Left renal cortex interstitium (tissue), 4 donors: ENCODE measurements around the gene DSC3. TPM values are rescaled to one million over a fixed set of nuclear protein-coding genes. Genes with fewer than 3 reads are reported as not detected.
"Not testable (repeated sequence)": the region's sequence is repeated elsewhere in the genome, so short reads cannot be mapped to it uniquely, and the experiment has no call there.

Experiments
- DNase-seq, 4 donors: peaks; one replicate each; pipeline ENCODE4 v3.0.0-alpha.2; 2013; ENCODE audit warnings: low read depth in 4 of 4, low spot score in 2 of 4, missing footprints in 1 of 4
- polyA plus RNA-seq, 4 donors: library from polyadenylated mRNA; unstranded; fragments of 120-200 nt; gene quantifications; one replicate each; pipeline ENCODE4 v1.2.1, GENCODE V29; 2013; ENCODE audit not compliant: insufficient read length in 4 of 4

The DSC3 gene
- polyA plus RNA-seq, 4 donors: 1.4 to 3.6 (median 2.5) TPM

DNA sequence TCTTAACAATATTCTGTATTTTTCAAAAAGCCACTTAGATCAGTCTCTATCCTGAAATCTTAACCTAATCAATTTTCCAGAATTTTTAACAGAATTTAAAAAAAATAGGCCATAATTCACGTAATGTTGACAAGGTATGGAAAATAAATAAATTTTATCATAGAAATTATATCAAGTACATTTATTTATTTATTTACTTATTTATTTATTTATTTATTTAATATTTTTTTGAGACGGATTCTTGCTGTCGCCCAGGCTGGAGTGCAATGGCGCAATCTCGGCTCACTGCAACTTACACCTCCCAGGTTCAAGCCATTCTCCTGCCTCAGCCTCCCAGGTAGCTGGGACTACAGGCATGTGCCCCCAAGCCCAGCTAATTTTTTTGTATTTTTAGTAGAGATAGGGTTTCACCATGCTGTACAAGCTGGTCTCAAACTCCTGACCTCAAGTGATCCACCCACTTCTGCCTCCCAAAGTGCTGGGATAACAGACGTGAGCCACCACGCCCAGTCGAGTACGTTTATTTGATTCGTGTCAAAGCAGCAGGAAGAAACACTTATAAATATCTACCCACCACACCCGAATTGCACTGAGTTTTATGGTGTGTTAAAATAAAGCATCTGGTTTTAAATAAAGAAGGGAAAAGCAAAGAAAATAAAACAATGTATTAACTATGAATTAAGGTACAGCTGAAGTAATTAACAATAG is 60.1 kb downstream of the DSC3 start:
- DNase-seq: no peak

GRCh38 chr18:30978091-30978490 is 64.5 kb downstream of the DSC3 start:
- DNase-seq: not testable (repeated sequence)

DNA sequence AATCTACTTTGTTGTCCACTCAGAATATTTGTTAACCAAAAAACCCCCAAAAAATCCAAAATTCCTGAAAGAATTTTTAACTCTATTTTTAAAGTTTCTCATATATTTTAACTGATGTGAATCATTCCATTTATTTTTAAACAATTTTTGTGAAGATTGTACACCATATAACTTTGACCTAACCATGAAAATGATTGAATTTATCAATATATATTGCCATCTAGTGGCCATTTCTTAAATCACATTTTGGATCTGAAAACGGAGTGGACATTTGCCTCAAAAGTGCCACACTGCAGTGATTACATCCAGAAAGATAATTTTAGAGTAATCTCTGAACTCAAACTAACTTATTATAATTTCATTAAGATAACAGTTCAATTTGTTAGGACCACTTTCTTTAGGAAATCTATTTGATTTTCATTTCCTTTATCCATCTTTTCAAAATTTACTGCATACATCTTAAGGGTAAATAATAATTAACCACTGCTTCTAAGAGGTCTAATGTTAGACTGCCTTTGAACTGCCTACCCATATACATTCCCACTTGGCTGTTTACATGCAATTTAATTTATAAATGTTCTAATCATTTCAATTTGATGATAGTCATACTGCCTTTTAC is 71.1 kb downstream of the DSC3 start:
- peak in 2 of 4 donors; percentile 13 to 28 for DNase-seq

DNA sequence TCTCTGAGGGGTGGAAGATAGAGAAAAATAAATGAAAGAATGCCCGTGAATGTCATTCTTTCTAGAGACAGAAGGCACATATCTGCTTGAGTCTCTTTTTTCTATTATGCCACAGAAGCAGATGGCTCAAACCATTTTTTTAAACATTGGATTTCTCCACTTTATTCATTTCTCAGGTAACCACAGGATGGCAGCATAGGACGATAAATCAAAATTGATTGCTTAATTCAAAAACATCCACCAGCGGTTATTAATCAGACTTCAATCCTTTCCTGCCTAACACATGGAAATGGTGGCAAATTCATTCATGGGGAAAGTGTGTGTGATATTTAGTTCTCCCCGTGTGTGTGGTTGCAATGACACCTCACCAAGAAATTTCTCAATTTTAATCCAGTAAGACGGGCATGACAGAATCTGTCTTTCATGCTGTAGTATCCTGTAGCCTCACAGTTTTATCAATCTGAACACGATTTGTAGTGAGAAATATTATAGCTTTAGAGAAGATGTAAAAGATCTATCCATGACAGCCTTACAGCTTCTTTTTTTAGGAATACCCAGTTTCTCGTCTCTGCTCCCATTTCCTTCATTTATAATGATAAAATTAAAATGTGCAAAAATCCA is 72.2 kb downstream of the DSC3 start:
- DNase-seq: peak in 1 of 4 donors; percentile 12

GRCh38 chr18:30969670-30970170 is 72.8 kb downstream of the DSC3 start:
- DNase-seq: no peak

DNA sequence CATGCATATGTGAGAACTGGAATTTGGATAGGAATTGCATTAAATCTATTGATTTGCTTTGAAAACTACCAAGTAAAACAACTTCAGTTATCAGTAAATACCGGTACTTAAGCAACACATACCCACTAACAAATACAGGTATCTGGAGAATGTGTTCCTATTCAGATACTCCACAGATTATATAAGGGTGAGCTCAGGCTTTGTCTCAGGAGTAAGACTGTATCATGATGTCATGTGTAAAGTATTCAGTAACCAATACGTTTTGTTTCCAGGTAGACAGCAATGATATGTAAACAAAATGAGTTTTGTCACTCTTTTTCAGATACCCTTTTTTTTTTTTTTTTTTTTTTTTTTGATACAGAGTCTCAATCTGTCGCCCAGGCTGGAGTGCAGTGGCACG is 74.8 kb downstream of the DSC3 start:
- DNase-seq: no peak

DNA sequence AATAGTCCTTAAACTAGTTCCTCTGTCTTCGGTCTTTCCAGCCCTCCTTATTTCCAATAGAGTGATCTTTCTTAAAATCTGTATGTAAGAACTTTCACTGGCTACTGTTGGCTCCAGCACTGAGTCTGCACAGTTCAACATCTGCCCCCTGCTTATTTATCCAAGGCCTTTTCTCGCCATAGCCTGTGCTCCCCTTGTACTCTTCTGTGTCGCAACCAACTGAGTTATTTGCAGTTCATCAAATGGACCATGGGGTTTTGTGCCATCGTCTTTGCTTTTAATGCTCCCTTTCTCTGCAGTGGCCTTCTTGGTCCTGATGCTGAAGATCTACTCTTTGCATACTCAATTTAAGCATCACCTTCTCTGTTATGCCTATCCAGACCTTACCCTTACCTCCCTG is 77.3 kb downstream of the DSC3 start:
- no peak for DNase-seq

- no peak for DNase-seq
Observed at GRCh38 chr18:30960661-30961060, 81.9 kb downstream of the DSC3 start.

DNA sequence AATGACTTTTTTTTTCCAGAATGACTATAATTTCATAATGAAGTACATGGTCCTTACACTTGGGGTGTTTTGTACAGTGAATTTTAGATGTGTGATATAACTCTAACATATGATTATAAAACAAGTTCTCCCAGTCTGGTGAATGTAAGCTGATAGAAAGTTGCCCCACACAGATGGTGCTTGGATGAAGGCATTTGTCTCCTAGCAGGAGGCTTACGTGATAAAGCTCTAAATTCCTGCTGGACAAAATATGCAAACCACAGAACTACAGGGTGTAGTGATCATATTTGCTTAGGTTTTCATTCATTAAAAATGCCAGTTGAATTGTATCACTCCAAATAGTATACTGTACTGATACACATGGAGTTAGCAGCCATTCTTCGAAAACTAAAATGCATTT is 85.5 kb downstream of the DSC3 start:
- DNase-seq: no peak

- DNase-seq: no peak
Observed at GRCh38 chr18:30954262-30954661, 88.3 kb downstream of the DSC3 start.

GRCh38 chr18:30945761-30946160 is 96.8 kb downstream of the DSC3 start:
- no peak for DNase-seq

GRCh38 chr18:30944773-30945417 is 97.6 kb downstream of the DSC3 start:
- no peak for DNase-seq

- no peak for DNase-seq
Observed at GRCh38 chr18:30940952-30941539, 101.5 kb downstream of the DSC3 start.

Other genes starting within 250 kb of the DSC3 start
- gene DSC2, start 59.7 kb upstream of the DSC3 start, polyA plus RNA-seq: 10 to 100 TPM; 34.2 to 49.5 (median 42.4) TPM
- 1 to 10 TPM; 1.4 to 2.8 (median 2.2) TPM for gene DSC1, start 120.1 kb upstream of the DSC3 start, polyA plus RNA-seq